Adrenal gland (tissue), 5 donors: ENCODE results near the gene ZNF583.

Experiments
- CTCF ChIP-seq, 6 experiments: fragments of 450-650 bp in 4 of 6; fragments of 200-600 bp in 2 of 6; sonication (generic) in 1 of 6; IDR thresholded peaks; 1 replicate in 5 of 6; 2 replicates in 1 of 6; pipeline versions ENCODE4 v1.5.1 to v1.8.0; 2016 to 2021; ENCODE audit warnings: antibody characterized with exemption in 6 of 6, mild to moderate bottlenecking in 2 of 6, moderate library complexity in 1 of 6
- POLR2A ChIP-seq, 2 donors: fragments of 450-650 bp; IDR thresholded peaks; one replicate each; pipeline ENCODE4 v1.6.1; 2017; ENCODE audit warnings: antibody characterized with exemption in 2 of 2, mild to moderate bottlenecking in 2 of 2, moderate library complexity in 1 of 2
- donor health status: DM: no; HTN: no; CAD: no.

GRCh38 chr19:56377105-56377924 lies 26.8 kb upstream of the ZNF583 start:
- TF ChIP-seq POLR2A (IDR thresholded peaks at IDR 0.05) = no peak
- TF ChIP-seq CTCF (IDR thresholded peaks at IDR 0.05) = no peak
